Sigmoid colon (tissue), 4 donors: ENCODE data around the gene NFATC1.

Source experiments
- CTCF ChIP-seq, 4 experiments: fragments of 450-650 bp in 3 of 4; fragments of 200-600 bp in 1 of 4; IDR thresholded peaks; one replicate each; pipeline ENCODE4 v1.5.1; 2016 to 2019; ENCODE audit warnings: antibody characterized with exemption in 4 of 4, mild to moderate bottlenecking in 3 of 4, moderate library complexity in 2 of 4
- EP300 ChIP-seq, 4 donors: sonication (generic); formaldehyde crosslinking; IDR thresholded peaks; one replicate each; pipeline ENCODE4 v1.6.1; 2017; ENCODE audit warnings: antibody characterized with exemption in 4 of 4
- POLR2A ChIP-seq, 2 donors: fragments of 450-650 bp; IDR thresholded peaks; one replicate each; pipeline ENCODE4 v1.6.1; 2016; ENCODE audit warnings: antibody characterized with exemption in 2 of 2, mild to moderate bottlenecking in 2 of 2, moderate library complexity in 2 of 2
- POLR2AphosphoS5 ChIP-seq, 4 donors: sonication (generic); formaldehyde crosslinking; IDR thresholded peaks; one replicate each; pipeline ENCODE4 v1.6.1; 2017; ENCODE audit warnings: antibody characterized with exemption in 4 of 4

DNA sequence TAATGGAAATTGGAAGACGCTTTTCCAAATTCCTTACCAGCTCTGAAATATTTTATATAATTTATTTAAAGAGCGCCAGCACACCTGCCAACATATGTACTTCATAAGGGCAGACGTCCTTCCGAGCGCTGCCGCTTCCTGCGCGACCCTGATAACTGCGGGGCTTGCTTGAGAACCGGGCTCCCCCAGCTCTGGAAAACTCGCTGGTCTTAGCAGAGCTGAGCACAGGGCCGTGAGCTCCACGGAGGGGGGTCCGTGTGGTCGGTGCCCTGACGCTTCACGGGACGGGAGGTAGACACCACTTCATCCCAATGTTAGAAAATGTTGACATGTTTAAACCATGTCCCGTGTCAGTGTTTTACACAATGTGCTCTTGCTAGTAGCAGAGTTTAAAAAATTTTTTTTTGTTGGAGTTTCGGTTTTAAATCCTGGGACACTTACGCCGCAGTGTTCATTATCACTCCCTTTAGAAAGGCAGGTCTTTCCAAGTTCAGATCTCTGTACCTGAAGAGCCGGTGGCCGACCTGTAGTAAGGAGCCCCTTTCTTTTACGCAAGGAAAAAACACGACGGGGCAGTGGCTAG is 1.6 kb downstream of the NFATC1 start:
- no peak for TF ChIP-seq POLR2A (IDR thresholded peaks at IDR 0.05)
- no peak for TF ChIP-seq EP300 (IDR thresholded peaks at IDR 0.05)
- no peak for TF ChIP-seq CTCF (IDR thresholded peaks at IDR 0.05)
- TF ChIP-seq POLR2AphosphoS5 (IDR thresholded peaks at IDR 0.05): no peak
